ENCODE data around the gene SPDYE16.
"Not testable (repeated sequence)": the region's sequence is repeated elsewhere in the genome, so short reads cannot be mapped to it uniquely, and the experiment has no call there.

The SPDYE16 gene

GRCh38 chr7:76526183-76526582 is 16.9 kb downstream of the SPDYE16 start:
- not testable (repeated sequence) for H3K9me3 ChIP-seq (ENCODE audit: control insufficient read depth, insufficient read depth, low read length); H3F3A ChIP-seq (ENCODE audit: control insufficient read depth, insufficient read depth); H3K4me2 ChIP-seq (ENCODE audit: low read length); H3K4me3 ChIP-seq (ENCODE audit: low read length); H3K27me3 ChIP-seq (ENCODE audit: control insufficient read depth, low read length); H3K79me2 ChIP-seq (ENCODE audit: control insufficient read depth, low read length); H3K9me2 ChIP-seq (replicated peaks; ENCODE audit: control insufficient read depth, low read length); H4K20me1 ChIP-seq (ENCODE audit: control insufficient read depth, insufficient read depth, low read depth, low read length); H3K27ac ChIP-seq (ENCODE audit: low read depth, low read length); H3K36me3 ChIP-seq (ENCODE audit: control insufficient read depth, low read length); H3K4me1 ChIP-seq (ENCODE audit: control insufficient read depth, low read length)

GRCh38 chr7:76516932-76517331 is 26.2 kb downstream of the SPDYE16 start:
- H3K9me2 ChIP-seq (replicated peaks; ENCODE audit: control insufficient read depth, low read length); H3K4me3 ChIP-seq (ENCODE audit: low read length); H4K20me1 ChIP-seq (ENCODE audit: control insufficient read depth, insufficient read depth, low read depth, low read length); H3K4me2 ChIP-seq (ENCODE audit: low read length); H3K79me2 ChIP-seq (ENCODE audit: control insufficient read depth, low read length); H3F3A ChIP-seq (ENCODE audit: control insufficient read depth, insufficient read depth); H3K27ac ChIP-seq (ENCODE audit: low read depth, low read length); H3K36me3 ChIP-seq (ENCODE audit: control insufficient read depth, low read length); H3K9me3 ChIP-seq (ENCODE audit: control insufficient read depth, insufficient read depth, low read length); H3K27me3 ChIP-seq (ENCODE audit: control insufficient read depth, low read length); H3K4me1 ChIP-seq (ENCODE audit: control insufficient read depth, low read length): not testable (repeated sequence)

- Histone ChIP-seq H3K4me3 (ENCODE audit: low read length) (no peak overlapping the region), H3K9me2 (replicated peaks; ENCODE audit: control insufficient read depth, low read length) (no peaks in the 10 kb centered on the region), H3K9me3 (ENCODE audit: control insufficient read depth, insufficient read depth, low read length) (no peaks in the 10 kb centered on the region), H3K36me3 (ENCODE audit: control insufficient read depth, low read length) (no peaks in the 10 kb centered on the region), H3F3A (ENCODE audit: control insufficient read depth, insufficient read depth) (no peaks in the 10 kb centered on the region), H3K4me1 (ENCODE audit: control insufficient read depth, low read length) (peaks cover 3% of the 10 kb centered on the region; the same call in 1 of the 2 replicates), H3K79me2 (ENCODE audit: control insufficient read depth, low read length) (no peaks in the 10 kb centered on the region), H3K4me2 (ENCODE audit: low read length) (peak overlapping the region; percentile 46; the same call in 1 of the 2 replicates), H3K27ac (ENCODE audit: low read depth, low read length) (no peak overlapping the region), H4K20me1 (ENCODE audit: control insufficient read depth, insufficient read depth, low read depth, low read length) (no peaks in the 10 kb centered on the region), H3K27me3 (ENCODE audit: control insufficient read depth, low read length) (peaks cover 8% of the 10 kb centered on the region; the same call in 1 of the 2 replicates)
- no peak for TF ChIP-seq EZH2phosphoT487 (IDR thresholded peaks at IDR 0.05; ENCODE audit: borderline replicate concordance, low read length)
- TF ChIP-seq CTCF (IDR thresholded peaks at IDR 0.05; ENCODE audit: low read depth, low read length, poor library complexity, severe bottlenecking), result peak; percentile 89
Observed at GRCh38 chr7:76515999-76516443, 27.1 kb downstream of the SPDYE16 start.

GRCh38 chr7:76514926-76515771 is 27.9 kb downstream of the SPDYE16 start:
- H3K9me2 ChIP-seq (replicated peaks; ENCODE audit: control insufficient read depth, low read length), result no peaks in the 10 kb centered on the region
- H3F3A ChIP-seq (ENCODE audit: control insufficient read depth, insufficient read depth), result no peaks in the 10 kb centered on the region
- H3K4me1 ChIP-seq (ENCODE audit: control insufficient read depth, low read length), result peaks cover 3% of the 10 kb centered on the region; the same call in 1 of the 2 replicates
- H3K79me2 ChIP-seq (ENCODE audit: control insufficient read depth, low read length), result no peaks in the 10 kb centered on the region
- H4K20me1 ChIP-seq (ENCODE audit: control insufficient read depth, insufficient read depth, low read depth, low read length), result no peaks in the 10 kb centered on the region
- no peak overlapping the region for H3K4me3 ChIP-seq (ENCODE audit: low read length)
- H3K27me3 ChIP-seq (ENCODE audit: control insufficient read depth, low read length), result peaks cover 8% of the 10 kb centered on the region; the same call in 1 of the 2 replicates
- no peak overlapping the region for H3K27ac ChIP-seq (ENCODE audit: low read depth, low read length)
- H3K9me3 ChIP-seq (ENCODE audit: control insufficient read depth, insufficient read depth, low read length), result no peaks in the 10 kb centered on the region
- no peak overlapping the region for H3K4me2 ChIP-seq (ENCODE audit: low read length)
- no peaks in the 10 kb centered on the region for H3K36me3 ChIP-seq (ENCODE audit: control insufficient read depth, low read length)
- no peak for TF ChIP-seq CTCF (IDR thresholded peaks at IDR 0.05; ENCODE audit: low read depth, low read length, poor library complexity, severe bottlenecking)
- no peak for TF ChIP-seq EZH2phosphoT487 (IDR thresholded peaks at IDR 0.05; ENCODE audit: borderline replicate concordance, low read length)
